HS-27A (cell line): ENCODE results near the gene EHMT1.

Experiments
- DNase-seq: peaks from one replicate; pipeline ENCODE4 v3.0.0-alpha.2; 2012; ENCODE audit warnings: low read depth, missing footprints

EHMT1 gene

DNA sequence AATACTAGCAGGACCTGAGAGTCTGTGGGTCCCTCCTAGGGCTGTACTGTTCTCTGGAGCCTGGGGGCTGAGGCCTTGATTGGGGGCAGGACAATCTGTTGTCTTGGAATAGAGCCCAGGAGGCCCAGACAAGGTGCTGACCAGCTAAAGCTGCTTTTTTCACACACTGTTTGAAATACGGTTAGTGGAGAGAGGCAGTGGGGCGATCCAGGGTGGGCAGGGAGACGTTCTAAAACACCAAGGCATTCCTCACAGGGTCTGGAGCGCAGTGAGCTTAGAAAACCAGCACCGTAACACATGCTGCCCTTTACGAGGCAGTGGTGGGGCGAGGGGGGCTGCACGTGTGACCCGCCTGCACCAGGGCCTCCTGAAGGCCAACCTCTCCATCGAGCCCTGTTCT, 55.1 kb downstream of the EHMT1 start:
- DNase-seq: no peak

DNA sequence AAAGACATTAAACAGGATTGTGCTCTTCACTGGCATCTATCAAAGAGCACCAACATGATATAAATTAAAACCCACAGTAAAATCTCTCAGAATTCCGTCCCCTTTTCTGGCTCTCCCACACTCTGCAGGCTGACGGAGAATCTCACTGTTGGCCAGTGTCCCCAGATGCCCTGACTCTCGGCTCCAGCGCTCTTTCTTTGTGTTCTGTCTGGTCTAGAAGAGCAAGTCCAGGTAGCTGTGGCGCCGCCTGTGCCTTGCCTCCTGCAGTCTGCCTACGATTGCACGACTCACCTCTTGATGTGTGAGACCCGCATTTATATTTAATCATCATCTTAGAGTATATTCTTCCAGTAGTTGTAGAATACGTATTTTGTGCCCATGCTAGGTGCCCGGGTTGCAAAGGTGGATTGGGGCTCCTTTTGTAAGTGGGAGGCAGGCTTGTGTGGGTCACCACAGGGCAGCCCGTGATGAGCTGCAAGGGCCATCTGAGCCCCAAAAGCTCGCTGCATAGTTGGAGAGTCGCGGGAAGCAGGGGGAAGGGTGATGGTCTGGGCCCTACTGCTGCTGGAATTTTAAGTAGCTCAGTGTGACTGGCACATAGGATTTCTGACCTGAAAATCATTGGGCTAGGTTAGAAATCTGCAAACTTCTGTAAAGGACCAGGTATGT, 55.6 kb downstream of the EHMT1 start:
- no peak for DNase-seq

GRCh38 chr9:137674976-137675320, 56.1 kb downstream of the EHMT1 start:
- DNase-seq: no peak

- DNase-seq: no peak
Measured at GRCh38 chr9:137676998-137677397, 58.2 kb downstream of the EHMT1 start.

- DNase-seq: no peak
Measured at GRCh38 chr9:137678202-137678601, 59.4 kb downstream of the EHMT1 start.

DNA sequence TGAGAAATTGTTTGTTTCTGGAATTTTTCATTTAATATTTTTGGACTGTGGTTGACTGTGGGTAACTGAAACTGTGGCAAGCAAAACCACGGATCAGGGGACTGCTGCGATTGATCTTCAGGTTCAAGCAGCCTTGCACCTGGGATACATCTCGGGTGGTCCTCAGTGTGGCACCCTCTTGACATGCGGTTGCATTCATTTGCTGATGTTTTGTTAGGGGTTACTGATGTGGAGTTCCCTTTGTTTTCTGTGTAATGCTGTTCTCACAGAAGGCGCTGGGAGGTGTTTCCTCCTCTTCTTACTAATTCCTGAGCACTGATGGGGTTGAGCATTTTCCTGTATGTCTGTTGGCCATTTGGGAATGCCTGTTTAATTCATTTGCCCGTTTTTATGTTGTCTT, 60.4 kb downstream of the EHMT1 start:
- DNase-seq: no peak

GRCh38 chr9:137679695-137680305, 61.0 kb downstream of the EHMT1 start:
- DNase-seq: no peak

DNA sequence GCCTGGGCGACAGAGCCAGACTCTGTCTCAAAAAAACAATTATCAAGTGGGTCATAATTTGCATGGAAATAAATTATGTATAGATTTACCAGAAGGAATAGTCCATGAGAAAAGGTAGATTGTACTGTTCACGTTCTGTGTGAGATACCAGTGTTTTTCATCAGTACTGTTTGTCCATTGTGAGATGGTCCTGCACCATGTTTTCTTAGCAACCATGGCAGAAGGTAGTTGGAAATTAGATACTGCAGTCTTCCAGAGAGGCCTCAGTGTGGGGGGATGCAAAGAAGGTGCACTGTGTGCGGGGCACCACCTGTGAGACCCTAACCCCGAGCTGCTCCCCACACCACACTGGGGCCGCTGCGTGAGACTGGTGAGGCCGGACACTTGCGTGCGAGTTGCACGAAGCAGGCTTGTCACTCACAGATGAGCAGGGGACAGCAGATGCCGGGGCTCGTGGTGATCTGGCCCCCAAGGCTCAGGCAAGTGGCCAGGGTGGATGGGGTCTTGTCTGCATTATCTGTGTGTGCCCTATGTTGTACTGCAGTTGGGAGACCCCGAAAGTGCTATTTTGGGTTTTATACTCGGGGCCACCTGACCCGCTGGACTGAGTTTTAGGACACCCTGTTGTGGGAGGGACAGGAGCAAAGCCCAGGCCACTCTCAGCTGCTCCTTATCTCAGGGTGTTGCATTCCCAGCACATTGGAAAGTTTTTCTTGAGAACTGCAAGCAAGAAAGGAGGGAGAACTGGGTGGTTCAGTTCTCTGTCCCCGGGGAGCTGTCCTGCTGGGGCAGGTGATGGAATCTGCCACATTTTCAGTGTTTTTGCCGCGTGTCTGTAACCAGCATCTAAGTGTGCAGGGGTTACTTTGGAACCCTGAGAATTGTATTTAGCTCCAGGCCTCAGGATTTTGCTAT, 61.9 kb downstream of the EHMT1 start:
- no peak for DNase-seq

GRCh38 chr9:137682428-137683105, 63.8 kb downstream of the EHMT1 start:
- DNase-seq: no peak

DNA sequence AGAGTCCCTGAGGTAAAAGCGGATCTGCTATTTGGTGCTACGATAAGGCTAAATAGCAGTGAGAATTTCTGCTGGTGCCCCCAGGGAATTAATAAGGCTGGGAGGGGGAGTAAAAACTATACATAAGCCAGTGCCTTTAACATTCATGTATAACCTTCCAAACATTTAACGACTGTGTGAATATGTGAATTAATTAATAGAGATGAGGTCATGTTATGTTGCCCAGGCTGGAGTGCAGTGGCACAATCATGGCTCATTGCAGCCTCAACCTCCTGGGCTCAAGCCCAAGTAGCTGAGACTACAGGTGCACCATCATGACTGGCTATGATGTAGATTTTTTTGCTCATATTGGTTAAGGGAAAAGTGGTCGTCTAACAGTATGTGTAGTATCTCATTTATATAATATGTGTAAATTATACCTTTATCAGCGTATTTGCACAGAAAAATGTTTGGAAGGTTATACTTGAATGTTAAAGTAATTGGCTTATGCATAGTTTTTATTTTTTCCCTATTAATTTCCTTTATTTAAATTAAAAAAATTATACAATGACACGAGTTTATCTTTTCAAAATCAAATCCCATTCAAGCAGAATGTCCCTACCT, 64.6 kb downstream of the EHMT1 start:
- no peak for DNase-seq

DNA sequence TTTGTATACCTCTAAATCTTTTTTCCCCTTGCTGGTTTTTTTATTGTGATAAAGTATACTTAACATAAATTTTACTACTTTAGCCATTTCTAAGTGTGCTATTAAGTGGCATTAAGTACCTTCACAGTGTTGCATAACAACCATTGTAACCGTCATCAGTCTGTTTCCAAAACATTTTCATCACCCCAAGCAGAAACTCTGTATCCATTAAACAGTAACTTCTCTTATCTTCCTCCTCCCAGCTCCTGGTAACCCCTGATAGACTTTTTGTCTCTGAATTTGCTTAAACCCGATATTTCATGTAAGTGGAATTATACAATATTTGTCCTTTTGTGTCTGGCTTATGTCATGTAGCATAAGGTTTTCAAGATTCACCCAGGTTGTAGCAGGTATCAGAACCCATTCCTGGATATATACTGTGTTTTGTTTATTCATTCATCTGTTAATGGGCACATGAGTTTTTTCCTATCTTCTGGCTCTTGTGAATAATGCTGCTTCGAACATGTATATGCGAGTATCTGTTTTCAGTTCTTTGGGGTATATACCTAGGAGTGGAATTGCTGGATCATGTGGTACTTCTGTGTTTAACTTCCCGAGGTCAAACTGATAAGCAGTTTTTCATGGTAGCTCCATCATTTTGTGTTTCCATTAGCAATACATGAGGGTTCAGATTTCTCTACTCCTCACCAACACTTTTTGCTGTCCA, 66.4 kb downstream of the EHMT1 start:
- DNase-seq: no peak

DNA sequence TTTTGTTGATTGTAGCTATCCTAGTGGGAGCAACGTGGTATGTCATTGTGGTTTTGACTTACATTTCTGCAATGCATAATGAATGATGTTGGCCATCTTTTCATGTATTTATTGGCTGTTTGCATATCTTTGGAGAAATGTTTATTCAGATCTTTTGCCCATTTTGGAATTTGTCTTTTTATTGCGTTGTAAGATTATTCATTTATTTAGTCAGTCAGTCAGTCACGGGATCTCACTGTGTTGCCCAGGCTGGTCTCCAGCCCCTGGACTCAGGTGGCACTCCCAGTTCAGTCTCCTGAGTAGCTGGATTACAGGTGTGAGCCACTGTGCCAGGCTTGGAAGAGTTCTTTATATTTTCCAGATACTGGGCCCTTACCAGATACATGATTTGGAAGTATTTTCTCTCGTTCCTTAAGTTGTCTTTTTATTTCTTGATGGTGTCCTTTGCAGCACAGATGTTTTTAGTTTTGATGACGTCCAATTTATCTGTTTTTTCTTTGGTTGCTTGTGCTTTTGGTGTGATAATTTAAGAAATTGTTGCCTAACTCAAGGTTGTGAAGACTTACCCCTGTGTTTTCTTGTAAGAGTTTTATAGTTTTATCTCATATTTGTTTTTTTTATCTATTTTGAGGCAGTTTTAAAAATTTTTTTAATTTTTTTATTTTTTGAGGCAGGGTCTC, 67.1 kb downstream of the EHMT1 start:
- DNase-seq: no peak

DNA sequence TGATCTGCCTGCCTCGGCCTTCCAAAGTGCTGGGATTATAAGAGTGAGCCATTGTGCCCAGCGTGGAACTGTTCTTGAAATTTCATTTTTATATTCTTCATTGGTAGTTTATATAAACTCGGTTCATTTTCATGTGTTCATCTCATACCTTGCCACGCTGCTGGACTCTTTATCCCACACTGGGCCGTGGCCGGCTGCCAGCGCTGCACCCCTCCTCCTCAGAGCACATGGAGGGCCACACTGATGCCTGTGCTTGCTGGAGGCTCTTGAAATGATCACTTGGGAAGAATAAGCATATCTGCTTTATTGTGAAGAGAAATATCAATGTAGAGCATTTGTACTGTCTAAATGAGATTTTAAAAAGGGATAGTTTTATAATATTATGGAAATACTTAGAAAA, 69.5 kb downstream of the EHMT1 start:
- no peak for DNase-seq

DNA sequence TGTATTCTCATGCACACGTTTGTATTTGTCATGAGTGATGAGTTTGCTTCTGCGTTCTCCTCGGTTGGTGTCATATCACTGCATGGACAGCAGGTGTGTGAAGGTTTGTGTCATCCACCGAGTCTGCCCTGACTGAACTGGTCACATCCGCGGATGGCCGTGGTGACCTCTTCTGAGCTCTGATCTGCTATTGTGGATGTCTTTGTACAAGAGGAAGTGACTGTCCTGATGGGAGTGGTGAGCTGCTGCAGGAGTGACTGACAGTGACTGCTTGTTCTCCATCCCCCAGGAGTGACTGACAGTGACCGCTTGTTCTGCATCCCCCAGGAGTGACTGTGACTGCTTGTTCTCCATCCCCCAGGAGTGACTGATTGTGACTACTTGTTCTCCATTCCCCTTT, 69.9 kb downstream of the EHMT1 start:
- no peak for DNase-seq

- no peak for DNase-seq
Measured at GRCh38 chr9:137689745-137690529, 71.1 kb downstream of the EHMT1 start.

DNA sequence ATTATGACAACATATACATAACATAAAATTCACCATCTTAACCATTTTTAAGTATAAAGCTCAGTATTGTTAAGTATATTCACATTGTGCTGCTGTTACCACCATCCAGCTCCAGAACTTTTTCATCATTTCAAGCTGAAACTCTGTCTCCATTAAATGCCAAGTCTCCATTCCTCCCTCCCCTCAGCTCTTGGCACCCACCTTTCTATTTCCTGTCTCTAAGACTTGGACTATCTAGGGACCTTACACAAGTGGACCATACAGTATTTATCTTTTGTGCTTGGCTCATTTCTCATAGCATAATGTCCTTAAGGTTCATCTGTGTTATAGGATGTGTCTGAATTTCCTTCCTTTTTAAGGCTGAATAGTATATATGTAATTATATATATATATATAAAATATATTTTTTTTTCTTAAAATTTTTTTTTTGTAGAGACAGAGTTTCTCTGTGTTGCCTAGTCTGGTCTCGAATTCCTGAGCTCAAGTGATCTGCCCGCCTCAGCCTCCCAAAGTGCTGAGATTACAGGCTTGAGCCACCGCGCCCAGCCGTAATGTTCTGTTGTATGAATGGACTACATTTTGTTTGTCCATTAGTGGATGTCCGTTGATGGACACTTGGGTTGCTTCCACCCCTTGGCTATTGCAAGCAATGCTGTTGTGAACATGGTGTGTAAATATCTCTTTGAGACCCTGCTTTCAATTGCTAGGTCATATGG, 72.3 kb downstream of the EHMT1 start:
- no peak for DNase-seq

DNA sequence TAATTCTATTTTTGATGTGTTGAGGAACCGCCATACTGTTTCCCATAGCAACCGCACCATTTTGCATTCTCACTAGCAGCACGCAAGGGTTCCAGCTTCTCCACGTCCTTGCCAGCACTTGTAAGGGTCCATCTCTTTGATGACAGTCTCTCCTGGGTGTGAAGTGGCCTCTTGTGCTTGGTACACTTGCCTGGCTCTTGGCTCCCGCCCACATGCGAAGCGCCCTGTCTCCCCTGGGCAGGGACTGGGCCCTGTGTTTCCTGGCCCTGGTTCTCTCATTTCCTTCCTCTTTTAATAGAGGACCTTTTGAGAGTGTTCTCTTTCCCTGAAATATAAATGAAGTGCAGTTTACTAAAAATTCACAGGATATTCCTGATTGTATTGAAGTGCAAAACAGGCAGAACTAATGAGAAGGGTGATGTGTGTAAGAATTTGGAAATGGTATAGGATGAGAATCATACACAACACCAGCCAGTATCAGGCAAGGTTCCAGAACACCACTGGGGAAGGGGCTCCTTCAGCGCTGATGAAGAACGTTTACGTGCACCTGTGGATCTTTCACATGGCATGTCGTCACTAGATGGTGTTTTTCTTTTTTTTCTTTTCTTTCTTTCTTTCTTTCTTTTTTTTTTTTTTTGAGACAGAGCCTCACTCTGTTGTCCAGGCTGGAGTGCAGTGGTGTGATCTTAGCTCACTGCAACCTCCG, 73.0 kb downstream of the EHMT1 start:
- no peak for DNase-seq

GRCh38 chr9:137694236-137694959, 75.6 kb downstream of the EHMT1 start:
- no peak for DNase-seq
